ENCODE data around the gene ZC3H18. TPM values are rescaled to one million over a fixed set of nuclear protein-coding genes. Genes with fewer than 3 reads are reported as not detected.

Gene ZC3H18
- polyA plus RNA-seq, 1 experiment, result 11.2 TPM

GRCh38 chr16:88558457-88559442 is 11.5 kb upstream of the ZC3H18 start:
- POLR2A ChIA-PET, result no interaction called here
- no peak overlapping the region for H3K4me3 ChIP-seq (ENCODE audit: low read depth, low read length)
- CTCF ChIA-PET, result interaction anchor here (0.7 to 1.0 kb wide), 2 partner anchors 13 to 134 kb away, joined by 4 read pairs; no protein-coding TSS in a partner anchor
- no peaks in the 10 kb centered on the region for H3K36me3 ChIP-seq (ENCODE audit: control insufficient read depth, insufficient read depth, low read length)
- DNase-seq (ENCODE audit: low read depth), result no peak
- peak; percentile 52 for TF ChIP-seq CTCF (IDR thresholded peaks at IDR 0.05; ENCODE audit: insufficient read depth, low read depth, low read length)
- peaks cover 15% of the 10 kb centered on the region for H3K27me3 ChIP-seq (ENCODE audit: control insufficient read depth, insufficient read depth, low read length)

- H3K36me3 ChIP-seq (ENCODE audit: control insufficient read depth, insufficient read depth, low read length), result no peaks in the 10 kb centered on the region
- TF ChIP-seq CTCF (IDR thresholded peaks at IDR 0.05; ENCODE audit: insufficient read depth, low read depth, low read length), result no peak
- peaks cover 8% of the 10 kb centered on the region for H3K27me3 ChIP-seq (ENCODE audit: control insufficient read depth, insufficient read depth, low read length)
- POLR2A ChIA-PET, result interaction anchor here (0.6 kb wide), 1 partner anchor 124 kb away, joined by 4 read pairs; no protein-coding TSS in a partner anchor
- CTCF ChIA-PET, result interaction anchor here (0.6 to 1.8 kb wide), 8 partner anchors 11 to 782 kb away, joined by 3 to 5 read pairs (median 4); no protein-coding TSS in a partner anchor
- DNase-seq (ENCODE audit: low read depth), result no peak
- no peak overlapping the region for H3K4me3 ChIP-seq (ENCODE audit: low read depth, low read length)
These were observed 9.3 kb upstream of the ZC3H18 start for GRCh38 chr16:88560714-88561484.

- TF ChIP-seq CTCF (IDR thresholded peaks at IDR 0.05; ENCODE audit: insufficient read depth, low read depth, low read length), result peak; percentile 81
- POLR2A ChIA-PET, result interaction anchor here (0.6 kb wide), 1 partner anchor 124 kb away, joined by 4 read pairs; no protein-coding TSS in a partner anchor
- CTCF ChIA-PET, result interaction anchor here (0.7 to 1.8 kb wide), 18 partner anchors 8 to 783 kb away, joined by 3 to 5 read pairs (median 3); no protein-coding TSS in a partner anchor
These were observed 8.5 kb upstream of the ZC3H18 start for GRCh38 chr16:88561485-88562359.

GRCh38 chr16:88566158-88566557 is 4.0 kb upstream of the ZC3H18 start:
- DNase-seq (ENCODE audit: low read depth), result peak; percentile 16
- no peak overlapping the region for H3K4me3 ChIP-seq (ENCODE audit: low read depth, low read length)
- ChIA-PET CTCF (interaction anchor here (1.9 kb wide), 1 partner anchor 11 kb away, joined by 5 read pairs; no protein-coding TSS in a partner anchor), POLR2A (no interaction called here)
- H3K36me3 ChIP-seq (ENCODE audit: control insufficient read depth, insufficient read depth, low read length), result no peaks in the 10 kb centered on the region
- TF ChIP-seq CTCF (IDR thresholded peaks at IDR 0.05; ENCODE audit: insufficient read depth, low read depth, low read length), result no peak
- no peaks in the 10 kb centered on the region for H3K27me3 ChIP-seq (ENCODE audit: control insufficient read depth, insufficient read depth, low read length)

More at GRCh38 chr16:88561485-88562359, 8.5 kb upstream of the ZC3H18 start:
- peak overlapping the region; percentile 29 for H3K4me3 ChIP-seq (ENCODE audit: low read depth, low read length)
- H3K27me3 ChIP-seq (ENCODE audit: control insufficient read depth, insufficient read depth, low read length), result peaks cover 5% of the 10 kb centered on the region; the same call in 1 of the 2 replicates
- no peaks in the 10 kb centered on the region for H3K36me3 ChIP-seq (ENCODE audit: control insufficient read depth, insufficient read depth, low read length)
- DNase-seq (ENCODE audit: low read depth), result no peak

Measured in BJ (cell line).